ENCODE measurements around the gene CHRNB4.

Gene CHRNB4

DNA sequence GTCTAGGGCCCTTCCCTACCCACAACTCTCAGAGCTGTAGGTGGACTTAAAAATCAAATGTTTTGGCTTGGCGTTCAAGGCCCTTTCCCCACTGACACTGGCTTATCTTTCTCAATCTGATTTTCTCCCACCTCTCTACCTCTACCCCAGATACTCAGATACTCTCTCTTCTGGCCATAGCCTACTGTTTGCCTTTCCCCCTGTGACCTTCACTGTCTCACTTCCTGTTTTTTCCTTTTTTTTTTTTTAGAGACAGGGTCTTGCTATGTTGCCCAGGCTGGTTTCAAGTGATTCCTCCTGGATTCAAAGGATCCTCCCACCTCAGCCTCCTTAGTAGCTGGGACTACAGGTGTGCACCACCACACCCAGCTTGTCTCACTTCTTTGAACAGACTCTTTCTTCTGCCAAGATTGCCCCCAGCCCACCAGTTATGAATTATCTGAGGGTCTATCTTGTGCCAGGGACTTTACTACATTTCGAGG lies 4.6 kb downstream of the CHRNB4 start:
- no peaks in the 10 kb centered on the region for H3K36me3 ChIP-seq
- peaks cover 0 to 7% of the 10 kb centered on the region in 2 experiments for H3K4me1 ChIP-seq (ENCODE audit: control insufficient read depth in 1 of 2, insufficient read depth in 1 of 2, low read depth in 1 of 2, low read length in 1 of 2)
- TF ChIP-seq, protein P1, sequence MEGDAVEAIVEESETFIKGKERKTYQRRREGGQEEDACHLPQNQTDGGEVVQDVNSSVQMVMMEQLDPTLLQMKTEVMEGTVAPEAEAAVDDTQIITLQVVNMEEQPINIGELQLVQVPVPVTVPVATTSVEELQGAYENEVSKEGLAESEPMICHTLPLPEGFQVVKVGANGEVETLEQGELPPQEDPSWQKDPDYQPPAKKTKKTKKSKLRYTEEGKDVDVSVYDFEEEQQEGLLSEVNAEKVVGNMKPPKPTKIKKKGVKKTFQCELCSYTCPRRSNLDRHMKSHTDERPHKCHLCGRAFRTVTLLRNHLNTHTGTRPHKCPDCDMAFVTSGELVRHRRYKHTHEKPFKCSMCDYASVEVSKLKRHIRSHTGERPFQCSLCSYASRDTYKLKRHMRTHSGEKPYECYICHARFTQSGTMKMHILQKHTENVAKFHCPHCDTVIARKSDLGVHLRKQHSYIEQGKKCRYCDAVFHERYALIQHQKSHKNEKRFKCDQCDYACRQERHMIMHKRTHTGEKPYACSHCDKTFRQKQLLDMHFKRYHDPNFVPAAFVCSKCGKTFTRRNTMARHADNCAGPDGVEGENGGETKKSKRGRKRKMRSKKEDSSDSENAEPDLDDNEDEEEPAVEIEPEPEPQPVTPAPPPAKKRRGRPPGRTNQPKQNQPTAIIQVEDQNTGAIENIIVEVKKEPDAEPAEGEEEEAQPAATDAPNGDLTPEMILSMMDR (IDR thresholded peaks at IDR 0.05), result no peak
- H3K27me3 ChIP-seq, result peaks cover 28% of the 10 kb centered on the region
- no peak overlapping the region for H3K4me3 ChIP-seq (ENCODE audit: low read depth in 1 of 2, low read length in 1 of 2)
- H3K27ac ChIP-seq, result no peak overlapping the region
- no peaks in the 10 kb centered on the region for H3K9me3 ChIP-seq

DNA sequence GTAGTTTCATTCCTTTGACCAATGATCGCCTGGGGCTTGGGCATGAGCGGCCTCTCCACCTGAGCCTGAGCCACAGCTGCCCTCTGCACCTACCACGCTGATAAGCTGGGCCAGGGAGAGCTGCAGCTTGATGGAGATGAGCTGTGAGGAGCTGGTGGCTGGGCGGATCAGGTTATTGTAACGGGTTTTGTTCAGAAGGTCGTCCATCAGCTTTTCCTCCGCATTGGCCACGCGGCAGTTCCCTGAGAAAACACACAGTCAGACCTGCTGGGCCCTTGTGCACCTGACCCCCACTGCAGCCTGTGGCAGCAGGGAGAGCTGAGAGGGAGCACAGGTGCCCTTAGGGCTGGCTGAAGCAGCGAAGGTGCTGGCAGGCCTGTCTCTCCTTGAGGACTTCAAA lies 5.7 kb downstream of the CHRNB4 start:
- H3K36me3 ChIP-seq, result no peaks in the 10 kb centered on the region
- no peaks in the 10 kb centered on the region for H3K9me3 ChIP-seq
- H3K4me3 ChIP-seq (ENCODE audit: low read depth in 1 of 2, low read length in 1 of 2), result no peak overlapping the region
- H3K4me1 ChIP-seq (ENCODE audit: control insufficient read depth in 1 of 2, insufficient read depth in 1 of 2, low read depth in 1 of 2, low read length in 1 of 2), result peaks cover 0 to under 1% of the 10 kb centered on the region in 2 experiments
- TF ChIP-seq, protein P1 (IDR thresholded peaks at IDR 0.05), result no peak
- H3K27me3 ChIP-seq, result peaks cover 17% of the 10 kb centered on the region
- no peak overlapping the region for H3K27ac ChIP-seq

DNA sequence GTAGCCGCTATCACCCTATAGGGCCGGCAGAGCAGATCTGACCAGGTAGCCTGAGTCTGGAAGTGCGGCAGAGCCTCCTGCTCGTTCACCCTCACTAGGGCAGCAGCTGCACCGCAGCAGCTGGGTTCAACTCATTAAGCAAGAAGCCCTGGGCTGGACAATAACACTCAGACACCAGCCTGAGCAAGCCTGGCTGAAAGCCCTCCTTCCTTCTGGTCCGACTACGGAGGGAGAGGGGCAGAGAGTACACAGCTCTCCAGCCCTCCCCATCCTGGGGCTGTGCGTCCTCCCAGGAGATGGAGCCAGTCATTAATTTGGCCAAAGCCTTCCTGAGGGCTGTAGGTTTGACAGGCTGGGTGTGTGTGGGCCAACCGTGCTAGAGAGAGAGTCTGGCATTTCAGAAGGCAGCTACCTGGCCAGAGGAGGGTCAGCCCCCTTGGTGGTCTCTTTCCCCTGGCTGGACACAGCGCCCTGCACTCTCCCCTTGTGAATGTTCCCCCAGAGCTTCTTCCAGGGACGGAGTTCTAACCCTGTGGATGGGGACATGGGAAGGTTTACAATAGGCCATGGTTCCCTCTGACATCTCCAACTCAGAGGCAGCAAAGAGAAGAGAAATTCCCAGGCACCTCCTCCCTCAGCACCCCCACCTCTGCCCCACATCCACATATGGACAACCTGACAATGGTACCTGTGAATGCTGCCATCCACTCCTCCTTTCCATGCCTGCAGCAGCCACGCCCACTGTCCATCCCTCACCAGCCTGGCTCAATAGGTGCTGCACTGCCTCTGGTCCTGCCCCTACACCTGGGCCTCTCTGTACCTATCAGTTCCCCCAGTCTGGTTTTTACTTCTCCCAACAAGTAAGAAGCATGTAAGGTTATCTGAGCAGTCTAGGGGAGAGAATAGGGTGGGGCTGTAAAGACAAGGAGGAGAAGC lies 6.5 kb downstream of the CHRNB4 start:
- Histone ChIP-seq H3K36me3 (no peaks in the 10 kb centered on the region), H3K4me3 (ENCODE audit: low read depth in 1 of 2, low read length in 1 of 2) (no peak overlapping the region), H3K4me1 (ENCODE audit: control insufficient read depth in 1 of 2, insufficient read depth in 1 of 2, low read depth in 1 of 2, low read length in 1 of 2) (no peaks in the 10 kb centered on the region), H3K9me3 (no peaks in the 10 kb centered on the region), H3K27me3 (peaks cover 9% of the 10 kb centered on the region), H3K27ac (no peak overlapping the region)
- TF ChIP-seq, protein P1 (IDR thresholded peaks at IDR 0.05), result no peak

GRCh38 chr15:78633348-78633747 lies 7.7 kb downstream of the CHRNB4 start:
- TF ChIP-seq, protein P1 (IDR thresholded peaks at IDR 0.05), result no peak
- H3K27me3 ChIP-seq, result peaks cover 4% of the 10 kb centered on the region
- H3K4me1 ChIP-seq (ENCODE audit: control insufficient read depth in 1 of 2, insufficient read depth in 1 of 2, low read depth in 1 of 2, low read length in 1 of 2), result no peaks in the 10 kb centered on the region
- H3K27ac ChIP-seq, result no peak overlapping the region
- H3K4me3 ChIP-seq (ENCODE audit: low read depth in 1 of 2, low read length in 1 of 2), result no peak overlapping the region
- H3K9me3 ChIP-seq, result no peaks in the 10 kb centered on the region
- H3K36me3 ChIP-seq, result no peaks in the 10 kb centered on the region

GRCh38 chr15:78630886-78631633 lies 9.9 kb downstream of the CHRNB4 start:
- TF ChIP-seq, protein P1 (IDR thresholded peaks at IDR 0.05), result no peak
- Histone ChIP-seq H3K27me3 (peaks cover 23% of the 10 kb centered on the region), H3K36me3 (no peaks in the 10 kb centered on the region), H3K9me3 (no peaks in the 10 kb centered on the region), H3K4me1 (ENCODE audit: control insufficient read depth in 1 of 2, insufficient read depth in 1 of 2, low read depth in 1 of 2, low read length in 1 of 2) (no peaks in the 10 kb centered on the region), H3K27ac (no peak overlapping the region), H3K4me3 (ENCODE audit: low read depth in 1 of 2, low read length in 1 of 2) (no peak overlapping the region)

All from neutrophil (primary cell).